Keratinocyte (primary cell): ENCODE data around the gene TBC1D4.

Source experiments
- EZH2 ChIP-seq: IDR thresholded peaks from one replicate; pipeline ENCODE4 v1.6.1; 2012; ENCODE audit warnings: inconsistent platforms, mild to moderate bottlenecking, low read length, moderate library complexity
- TF ChIP-seq, protein P1 (sequence below), 3 experiments: IDR thresholded peaks in 1 of 3; conservative IDR thresholded peaks in 1 of 3; optimal IDR thresholded peaks in 1 of 3; 2 replicates in 2 of 3; 3 replicates in 1 of 3; pipeline versions ENCODE3 to v1.5.1; 2011; ENCODE audit warnings: low read length in 3 of 3, mild to moderate bottlenecking in 3 of 3, moderate library complexity in 2 of 3, control low read depth in 1 of 3, inconsistent platforms in 1 of 3; ENCODE audit not compliant: insufficient read depth in 2 of 3; ENCODE audit errors: extremely low read depth in 1 of 3

DNA sequence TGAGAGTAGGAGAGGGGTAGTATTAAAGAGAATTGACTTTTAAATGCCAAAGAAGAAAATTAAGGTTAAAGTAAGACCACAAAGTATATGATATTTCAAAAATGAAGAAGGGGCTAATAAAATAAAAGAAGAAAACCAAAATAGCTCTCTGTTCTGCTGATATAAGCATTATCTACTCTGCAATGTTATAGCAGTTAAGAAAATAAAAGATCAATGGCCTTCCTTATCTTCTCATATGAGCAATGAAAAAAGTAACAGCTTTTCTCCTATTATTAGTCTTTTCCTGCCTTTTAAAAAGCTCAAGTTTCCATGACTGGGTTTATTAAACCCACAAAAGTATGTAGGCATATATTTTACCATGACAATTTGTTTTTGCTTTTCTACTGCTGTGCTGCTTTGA, 126.4 kb downstream of the TBC1D4 start:
- TF ChIP-seq, protein P1, sequence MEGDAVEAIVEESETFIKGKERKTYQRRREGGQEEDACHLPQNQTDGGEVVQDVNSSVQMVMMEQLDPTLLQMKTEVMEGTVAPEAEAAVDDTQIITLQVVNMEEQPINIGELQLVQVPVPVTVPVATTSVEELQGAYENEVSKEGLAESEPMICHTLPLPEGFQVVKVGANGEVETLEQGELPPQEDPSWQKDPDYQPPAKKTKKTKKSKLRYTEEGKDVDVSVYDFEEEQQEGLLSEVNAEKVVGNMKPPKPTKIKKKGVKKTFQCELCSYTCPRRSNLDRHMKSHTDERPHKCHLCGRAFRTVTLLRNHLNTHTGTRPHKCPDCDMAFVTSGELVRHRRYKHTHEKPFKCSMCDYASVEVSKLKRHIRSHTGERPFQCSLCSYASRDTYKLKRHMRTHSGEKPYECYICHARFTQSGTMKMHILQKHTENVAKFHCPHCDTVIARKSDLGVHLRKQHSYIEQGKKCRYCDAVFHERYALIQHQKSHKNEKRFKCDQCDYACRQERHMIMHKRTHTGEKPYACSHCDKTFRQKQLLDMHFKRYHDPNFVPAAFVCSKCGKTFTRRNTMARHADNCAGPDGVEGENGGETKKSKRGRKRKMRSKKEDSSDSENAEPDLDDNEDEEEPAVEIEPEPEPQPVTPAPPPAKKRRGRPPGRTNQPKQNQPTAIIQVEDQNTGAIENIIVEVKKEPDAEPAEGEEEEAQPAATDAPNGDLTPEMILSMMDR (optimal IDR thresholded peaks at IDR 0.05 in 1 of 3, IDR thresholded peaks at IDR 0.05 in 1 of 3, conservative IDR thresholded peaks at IDR 0.05 in 1 of 3; ENCODE audit: extremely low read depth in 1 of 3, insufficient read depth in 2 of 3, low read length in 3 of 3) = no peak
- TF ChIP-seq EZH2 = no peak
